GM04504 (cell line): ENCODE measurements around the gene EEFSEC.

Experiments
- DNase-seq: peaks from one replicate; pipeline ENCODE4 v3.0.0-alpha.2; 2012; ENCODE audit warnings: low read depth

Gene EEFSEC

GRCh38 chr3:128242818-128243601 lies 89.7 kb downstream of the EEFSEC start:
- DNase-seq, result no peak

GRCh38 chr3:128243602-128244504 lies 90.6 kb downstream of the EEFSEC start:
- no peak for DNase-seq

- no peak for DNase-seq
Measured at GRCh38 chr3:128245460-128245859, 92.2 kb downstream of the EEFSEC start.

GRCh38 chr3:128247666-128248409 lies 94.6 kb downstream of the EEFSEC start:
- DNase-seq, result no peak

- DNase-seq, result no peak
Measured at GRCh38 chr3:128252083-128252482, 98.8 kb downstream of the EEFSEC start.

GRCh38 chr3:128253150-128253549 lies 99.9 kb downstream of the EEFSEC start:
- DNase-seq, result no peak

- DNase-seq, result no peak
Measured at GRCh38 chr3:128254066-128254590, 100.8 kb downstream of the EEFSEC start.

GRCh38 chr3:128254967-128255366 lies 101.7 kb downstream of the EEFSEC start:
- DNase-seq, result no peak

- DNase-seq, result no peak
Measured at GRCh38 chr3:128256131-128256530, 102.8 kb downstream of the EEFSEC start.

- no peak for DNase-seq
Measured at GRCh38 chr3:128257632-128258031, 104.4 kb downstream of the EEFSEC start.

GRCh38 chr3:128260275-128260674 lies 107.0 kb downstream of the EEFSEC start:
- no peak for DNase-seq

- DNase-seq, result no peak
Measured at GRCh38 chr3:128262457-128262856, 109.2 kb downstream of the EEFSEC start.

GRCh38 chr3:128263118-128263517 lies 109.8 kb downstream of the EEFSEC start:
- no peak for DNase-seq

- DNase-seq, result no peak
Measured at GRCh38 chr3:128263946-128264345, 110.7 kb downstream of the EEFSEC start.

- no peak for DNase-seq
Measured at GRCh38 chr3:128266453-128266852, 113.2 kb downstream of the EEFSEC start.

- DNase-seq, result no peak
Measured at GRCh38 chr3:128267541-128267940, 114.3 kb downstream of the EEFSEC start.

GRCh38 chr3:128269006-128269775 lies 115.9 kb downstream of the EEFSEC start:
- DNase-seq, result no peak

- no peak for DNase-seq
Measured at GRCh38 chr3:128269796-128270195, 116.5 kb downstream of the EEFSEC start.

- no peak for DNase-seq
Measured at GRCh38 chr3:128270559-128271492, 117.5 kb downstream of the EEFSEC start.
